ENCODE results near the gene ACOT8.

The ACOT8 gene

DNA sequence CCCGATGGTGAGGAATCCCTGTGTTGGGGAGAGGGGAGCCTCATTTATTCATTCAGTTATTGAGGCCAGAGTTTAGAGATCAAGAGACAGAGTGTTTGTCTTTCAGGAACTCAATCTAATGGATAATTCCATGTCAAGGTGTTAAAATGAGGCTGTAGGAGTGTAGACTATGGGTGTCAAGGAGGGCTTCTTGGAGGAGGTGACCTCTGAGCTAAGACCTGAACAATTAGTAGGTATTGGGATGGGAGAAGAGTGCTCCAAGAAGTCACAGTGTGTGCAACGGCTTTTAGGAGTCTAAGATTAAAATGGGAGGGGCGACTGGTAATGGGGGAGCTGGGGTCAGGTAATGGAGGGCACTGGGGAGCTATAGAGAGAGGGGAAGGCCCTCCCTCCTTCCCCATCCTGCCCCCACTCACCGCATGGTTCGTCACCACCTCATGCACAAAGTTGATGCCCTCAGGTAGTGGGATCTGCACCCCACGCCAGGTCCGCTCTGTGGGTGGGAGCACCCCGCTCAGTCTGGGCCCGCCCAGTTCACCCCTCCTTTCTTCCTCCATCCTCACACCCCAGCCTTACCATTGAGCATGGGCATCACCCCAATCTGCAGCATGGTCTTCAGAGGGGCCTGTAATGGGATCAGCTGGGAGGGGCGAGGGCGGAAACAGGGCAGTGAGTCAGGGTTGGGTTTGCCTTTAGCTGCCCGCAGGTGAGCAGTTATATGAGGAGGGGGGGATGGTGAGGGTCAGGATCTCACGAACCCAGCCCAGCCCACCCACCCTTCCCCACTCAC lies 42.0 kb upstream of the ACOT8 start:
- TF ChIP-seq, protein P1, sequence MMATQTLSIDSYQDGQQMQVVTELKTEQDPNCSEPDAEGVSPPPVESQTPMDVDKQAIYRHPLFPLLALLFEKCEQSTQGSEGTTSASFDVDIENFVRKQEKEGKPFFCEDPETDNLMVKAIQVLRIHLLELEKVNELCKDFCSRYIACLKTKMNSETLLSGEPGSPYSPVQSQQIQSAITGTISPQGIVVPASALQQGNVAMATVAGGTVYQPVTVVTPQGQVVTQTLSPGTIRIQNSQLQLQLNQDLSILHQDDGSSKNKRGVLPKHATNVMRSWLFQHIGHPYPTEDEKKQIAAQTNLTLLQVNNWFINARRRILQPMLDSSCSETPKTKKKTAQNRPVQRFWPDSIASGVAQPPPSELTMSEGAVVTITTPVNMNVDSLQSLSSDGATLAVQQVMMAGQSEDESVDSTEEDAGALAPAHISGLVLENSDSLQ (IDR thresholded peaks at IDR 0.05) = no peak
- no peak for TF ChIP-seq CTBP1 (IDR thresholded peaks at IDR 0.05; ENCODE audit: borderline replicate concordance)
- TF ChIP-seq L3MBTL2 (conservative IDR thresholded peaks at IDR 0.05) = no peak
- TF ChIP-seq LEF1 (IDR thresholded peaks at IDR 0.05; ENCODE audit: borderline replicate concordance) = no peak
- no peak for TF ChIP-seq FOXK2 (IDR thresholded peaks at IDR 0.05)
- TF ChIP-seq ZNF384 (IDR thresholded peaks at IDR 0.05) = no peak
- TF ChIP-seq TARDBP (IDR thresholded peaks at IDR 0.05) = no peak
- no peak for TF ChIP-seq HDGF (IDR thresholded peaks at IDR 0.05; ENCODE audit: borderline replicate concordance)
- no peak for TF ChIP-seq FOXA1 (IDR thresholded peaks at IDR 0.05)
- TF ChIP-seq NFRKB (IDR thresholded peaks at IDR 0.05) = no peak
- TF ChIP-seq ARNT (IDR thresholded peaks at IDR 0.05) = no peak
- no peak for TF ChIP-seq SUZ12 (IDR thresholded peaks at IDR 0.05)
- TF ChIP-seq SP1 (IDR thresholded peaks at IDR 0.05) = no peak
- ChIA-PET CTCF (no interaction called here), POLR2A (interaction anchor here (1.0 to 1.6 kb wide), 2 partner anchors 16 to 19 kb away, joined by 4 read pairs; partner anchors contain the start of gene ZSWIM1)
- DNase-seq (ENCODE audit: extremely low spot score) = no peak

DNA sequence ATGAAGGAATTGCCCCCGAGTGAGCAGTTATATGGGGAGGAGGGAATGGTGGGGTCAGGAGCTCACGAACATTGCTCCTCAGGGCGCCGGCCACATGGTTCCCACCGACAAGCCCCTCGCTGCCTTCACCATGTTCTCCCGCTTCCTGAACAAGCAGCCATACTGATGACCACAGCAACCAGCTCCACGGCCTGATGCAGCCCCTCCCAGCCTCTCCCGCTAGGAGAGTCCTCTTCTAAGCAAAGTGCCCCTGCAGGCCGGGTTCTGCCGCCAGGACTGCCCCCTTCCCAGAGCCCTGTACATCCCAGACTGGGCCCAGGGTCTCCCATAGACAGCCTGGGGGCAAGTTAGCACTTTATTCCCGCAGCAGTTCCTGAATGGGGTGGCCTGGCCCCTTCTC lies 41.1 kb upstream of the ACOT8 start:
- ChIA-PET POLR2A (interaction anchor here (1.0 to 1.6 kb wide), 2 partner anchors 15 to 18 kb away, joined by 4 read pairs; partner anchors contain the start of gene ZSWIM1), CTCF (no interaction called here)
- DNase-seq (ENCODE audit: extremely low spot score) = no peak
- no peak for TF ChIP-seq ARNT (IDR thresholded peaks at IDR 0.05)
- TF ChIP-seq BHLHE40 (IDR thresholded peaks at IDR 0.05; ENCODE audit: borderline replicate concordance) = no peak
- no peak for TF ChIP-seq NFRKB (IDR thresholded peaks at IDR 0.05)
- TF ChIP-seq TARDBP (IDR thresholded peaks at IDR 0.05) = no peak
- no peak for TF ChIP-seq SUZ12 (IDR thresholded peaks at IDR 0.05)
- no peak for TF ChIP-seq SP1 (IDR thresholded peaks at IDR 0.05)
- TF ChIP-seq FOXK2 (IDR thresholded peaks at IDR 0.05) = no peak
- TF ChIP-seq FOXM1 (IDR thresholded peaks at IDR 0.05; ENCODE audit: borderline replicate concordance) = no peak
- no peak for TF ChIP-seq CTBP1 (IDR thresholded peaks at IDR 0.05; ENCODE audit: borderline replicate concordance)
- TF ChIP-seq FOXA1 (IDR thresholded peaks at IDR 0.05) = no peak
- no peak for TF ChIP-seq HDGF (IDR thresholded peaks at IDR 0.05; ENCODE audit: borderline replicate concordance)
- no peak for TF ChIP-seq ELF4 (IDR thresholded peaks at IDR 0.05)
- TF ChIP-seq ZNF384 (IDR thresholded peaks at IDR 0.05) = no peak
- TF ChIP-seq L3MBTL2 (conservative IDR thresholded peaks at IDR 0.05) = no peak

DNA sequence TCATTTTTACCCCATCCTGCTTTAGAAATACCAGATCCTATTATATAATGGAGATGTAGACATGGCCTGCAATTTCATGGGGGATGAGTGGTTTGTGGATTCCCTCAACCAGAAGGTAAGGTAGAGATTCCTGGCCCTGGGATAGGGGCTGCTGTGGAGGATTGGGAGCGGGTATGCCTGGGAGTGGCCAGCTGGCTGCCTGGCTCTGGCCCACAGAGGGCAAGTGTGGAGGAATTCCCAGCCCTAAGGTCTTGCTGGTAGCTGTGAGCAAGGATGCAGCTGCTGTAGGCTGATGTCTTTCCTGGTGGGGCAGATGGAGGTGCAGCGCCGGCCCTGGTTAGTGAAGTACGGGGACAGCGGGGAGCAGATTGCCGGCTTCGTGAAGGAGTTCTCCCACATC lies 40.5 kb upstream of the ACOT8 start:
- DNase-seq (ENCODE audit: extremely low spot score) = no peak
- ChIA-PET CTCF (no interaction called here), POLR2A (no interaction called here)
- no peak for TF ChIP-seq FOXM1 (IDR thresholded peaks at IDR 0.05; ENCODE audit: borderline replicate concordance)
- TF ChIP-seq ZNF384 (IDR thresholded peaks at IDR 0.05) = no peak
- no peak for TF ChIP-seq SP1 (IDR thresholded peaks at IDR 0.05)
- TF ChIP-seq L3MBTL2 (conservative IDR thresholded peaks at IDR 0.05) = no peak
- no peak for TF ChIP-seq CTBP1 (IDR thresholded peaks at IDR 0.05; ENCODE audit: borderline replicate concordance)
- no peak for TF ChIP-seq FOXK2 (IDR thresholded peaks at IDR 0.05)
- no peak for TF ChIP-seq ARNT (IDR thresholded peaks at IDR 0.05)
- TF ChIP-seq HDGF (IDR thresholded peaks at IDR 0.05; ENCODE audit: borderline replicate concordance) = no peak
- no peak for TF ChIP-seq LEF1 (IDR thresholded peaks at IDR 0.05; ENCODE audit: borderline replicate concordance)
- no peak for TF ChIP-seq BHLHE40 (IDR thresholded peaks at IDR 0.05; ENCODE audit: borderline replicate concordance)
- no peak for TF ChIP-seq TARDBP (IDR thresholded peaks at IDR 0.05)
- no peak for TF ChIP-seq FOXA1 (IDR thresholded peaks at IDR 0.05)

- TF ChIP-seq FOXM1 (IDR thresholded peaks at IDR 0.05; ENCODE audit: borderline replicate concordance) (no peak), FOXA1 (IDR thresholded peaks at IDR 0.05) (no peak), TARDBP (IDR thresholded peaks at IDR 0.05) (no peak), LEF1 (IDR thresholded peaks at IDR 0.05; ENCODE audit: borderline replicate concordance) (no peak), L3MBTL2 (conservative IDR thresholded peaks at IDR 0.05) (no peak), FOXK2 (IDR thresholded peaks at IDR 0.05) (no peak), ELF4 (IDR thresholded peaks at IDR 0.05) (no peak)
- DNase-seq (ENCODE audit: extremely low spot score) = no peak
- ChIA-PET CTCF (no interaction called here), POLR2A (no interaction called here)
These were observed 40.1 kb upstream of the ACOT8 start for GRCh38 chr20:45897289-45897688.

- TF ChIP-seq FOXM1 (IDR thresholded peaks at IDR 0.05; ENCODE audit: borderline replicate concordance) (no peak), FOXK2 (IDR thresholded peaks at IDR 0.05) (no peak), TARDBP (IDR thresholded peaks at IDR 0.05) (no peak), LEF1 (IDR thresholded peaks at IDR 0.05; ENCODE audit: borderline replicate concordance) (no peak), SP1 (IDR thresholded peaks at IDR 0.05) (no peak), ARNT (IDR thresholded peaks at IDR 0.05) (no peak), ELF4 (IDR thresholded peaks at IDR 0.05) (no peak), HDGF (IDR thresholded peaks at IDR 0.05; ENCODE audit: borderline replicate concordance) (no peak), ZNF384 (IDR thresholded peaks at IDR 0.05) (no peak), BHLHE40 (IDR thresholded peaks at IDR 0.05; ENCODE audit: borderline replicate concordance) (no peak), FOXA1 (IDR thresholded peaks at IDR 0.05) (no peak), SUZ12 (IDR thresholded peaks at IDR 0.05) (no peak), L3MBTL2 (conservative IDR thresholded peaks at IDR 0.05) (no peak)
- TF ChIP-seq, protein P1 (IDR thresholded peaks at IDR 0.05) = no peak
- ChIA-PET CTCF (no interaction called here), POLR2A (no interaction called here)
- no peak for DNase-seq (ENCODE audit: extremely low spot score)
These were observed 39.5 kb upstream of the ACOT8 start for GRCh38 chr20:45896641-45897161.

GRCh38 chr20:45894797-45895196 lies 37.6 kb upstream of the ACOT8 start:
- CTCF ChIA-PET = no interaction called here
- TF ChIP-seq LEF1 (IDR thresholded peaks at IDR 0.05; ENCODE audit: borderline replicate concordance) (no peak), FOXK2 (IDR thresholded peaks at IDR 0.05) (no peak), BHLHE40 (IDR thresholded peaks at IDR 0.05; ENCODE audit: borderline replicate concordance) (no peak), ARNT (IDR thresholded peaks at IDR 0.05) (no peak)
- no peak for DNase-seq (ENCODE audit: extremely low spot score)
- POLR2A ChIA-PET = no interaction called here
